CD14-positive monocyte (primary cell): Measurements from ENCODE around the gene EXT2. TPM values are rescaled to one million over a fixed set of nuclear protein-coding genes. Genes with fewer than 3 reads are reported as not detected.

Experiments
- DNase-seq, 3 donors: peaks; one replicate each; pipeline ENCODE4 v3.0.0-alpha.2; 2011 to 2022
- H2AFZ ChIP-seq: 2 replicates; pipeline ENCODE4 v1.6.0; 2012; ENCODE audit warnings: mild to moderate bottlenecking, low read depth, low read length, inconsistent platforms; ENCODE audit not compliant: insufficient read depth, poor library complexity, severe bottlenecking
- H3K27ac ChIP-seq, 2 donors: 1 replicate in 1 of 2; 2 replicates in 1 of 2; pipeline ENCODE4 v1.5.1; 2012 to 2013; ENCODE audit warnings: low read length in 2 of 2, control low read depth in 1 of 2, inconsistent platforms in 1 of 2, low read depth in 1 of 2, mild to moderate bottlenecking in 1 of 2
- H3K27me3 ChIP-seq, 2 donors: one replicate each; pipeline versions ENCODE4 v1.6.0 to v1.6.1; 2011 to 2013; ENCODE audit warnings: low read length in 2 of 2; ENCODE audit not compliant: control insufficient read depth in 2 of 2, insufficient read depth in 2 of 2
- H3K36me3 ChIP-seq, 2 donors: replicated peaks in 1 of 2; 1 replicate in 1 of 2; 2 replicates in 1 of 2; pipeline versions ENCODE4 v1.5.1 to v1.6.1; 2012 to 2013; ENCODE audit warnings: low read length in 2 of 2, control low read depth in 1 of 2, inconsistent platforms in 1 of 2, mild to moderate bottlenecking in 1 of 2; ENCODE audit not compliant: insufficient read depth in 2 of 2, control insufficient read depth in 1 of 2
- H3K4me1 ChIP-seq, 2 donors: 1 replicate in 1 of 2; 2 replicates in 1 of 2; pipeline versions ENCODE4 v1.5.1 to v1.6.1; 2012 to 2013; ENCODE audit warnings: low read length in 2 of 2, control low read depth in 1 of 2, inconsistent platforms in 1 of 2, mild to moderate bottlenecking in 1 of 2, moderate library complexity in 1 of 2; ENCODE audit not compliant: insufficient read depth in 2 of 2, control insufficient read depth in 1 of 2
- H3K4me2 ChIP-seq: replicated peaks from 2 replicates; pipeline ENCODE3; 2012; ENCODE audit warnings: low read length, moderate library complexity, mild to moderate bottlenecking; ENCODE audit not compliant: poor library complexity, severe bottlenecking; ENCODE audit errors: extremely low read depth
- H3K4me3 ChIP-seq, 3 experiments: fragments of 200-600 bp in 1 of 3; sonication (generic) in 1 of 3; replicated peaks in 1 of 3; 1 replicate in 2 of 3; 2 replicates in 1 of 3; pipeline ENCODE4 v1.5.1; 2011 to 2013; ENCODE audit warnings: low read length in 3 of 3, mild to moderate bottlenecking in 3 of 3, control low read depth in 2 of 3, low read depth in 2 of 3, inconsistent platforms in 1 of 3, moderate library complexity in 1 of 3
- H3K79me2 ChIP-seq: 2 replicates; pipeline ENCODE4 v1.6.0; 2012; ENCODE audit warnings: mild to moderate bottlenecking, control low read depth, inconsistent platforms, low read length, moderate library complexity; ENCODE audit not compliant: insufficient read depth
- H3K9ac ChIP-seq: 2 replicates; pipeline ENCODE4 v1.6.0; 2017; ENCODE audit warnings: low read length, mild to moderate bottlenecking; ENCODE audit not compliant: insufficient read depth, poor library complexity, severe bottlenecking
- H3K9me3 ChIP-seq, 2 donors: replicated peaks in 1 of 2; 1 replicate in 1 of 2; 2 replicates in 1 of 2; pipeline versions ENCODE4 v1.5.1 to v1.6.1; 2012 to 2013; ENCODE audit warnings: low read length in 2 of 2, control low read depth in 1 of 2; ENCODE audit not compliant: control insufficient read depth in 1 of 2, insufficient read depth in 1 of 2
- H4K20me1 ChIP-seq: 2 replicates; pipeline ENCODE4 v1.6.0; 2012; ENCODE audit warnings: mild to moderate bottlenecking, low read length, control low read depth, moderate library complexity; ENCODE audit not compliant: insufficient read depth
- H3K27ac Mint-ChIP-seq, 7 donors: one replicate each; pipeline ENCODE4 v1.8.0; 2020; ENCODE audit warnings: mild to moderate bottlenecking in 7 of 7, mixed read lengths in 7 of 7, moderate library complexity in 6 of 7, inconsistent platforms in 2 of 7
- H3K27me3 Mint-ChIP-seq, 3 donors: one replicate each; pipeline ENCODE4 v1.8.0; 2021 to 2022; ENCODE audit warnings: low read depth in 3 of 3, mild to moderate bottlenecking in 3 of 3, mixed read lengths in 3 of 3, moderate library complexity in 3 of 3, inconsistent platforms in 1 of 3
- H3K36me3 Mint-ChIP-seq, 2 donors: one replicate each; pipeline ENCODE4 v1.8.0; 2020; ENCODE audit warnings: mixed read lengths in 2 of 2, inconsistent platforms in 1 of 2, mild to moderate bottlenecking in 1 of 2
- H3K4me1 Mint-ChIP-seq: one replicate; pipeline ENCODE4 v1.8.0; 2020; ENCODE audit warnings: mild to moderate bottlenecking, mixed read lengths
- H3K4me3 Mint-ChIP-seq, 2 donors: one replicate each; pipeline ENCODE4 v1.8.0; 2020; ENCODE audit warnings: mild to moderate bottlenecking in 2 of 2, mixed read lengths in 2 of 2, moderate library complexity in 1 of 2
- H3K9me3 Mint-ChIP-seq, 7 donors: one replicate each; pipeline ENCODE4 v1.8.0; 2020 to 2022; ENCODE audit warnings: mixed read lengths in 7 of 7, mild to moderate bottlenecking in 6 of 7, moderate library complexity in 6 of 7, inconsistent platforms in 2 of 7
- CTCF ChIP-seq: fragments of 200-600 bp; IDR thresholded peaks from one replicate; pipeline ENCODE4 v1.8.0; 2022; ENCODE audit warnings: antibody characterized with exemption, mild to moderate bottlenecking
- WGBS: methylation state at CpG from one replicate; pipeline ENCODE4 v1.1.5; 2013; ENCODE audit warnings: missing lambda C conversion rate; ENCODE audit not compliant: insufficient coverage; 5-methylcytosine and 5-hydroxymethylcytosine counted together
- intact Hi-C, 2 donors: fragments of 100-400 bp; cut with micrococcal nuclease; formaldehyde crosslinking; loops; one replicate each; pipeline versions ENCODE4 v1.15.0 to v1.15.1; 2023
- polyA plus RNA-seq, 3 donors: library from polyadenylated mRNA; depleted of rRNA in 1 of 3; unstranded in 2 of 3; stranded (reverse) in 1 of 3; fragments of 300-500 nt in 2 of 3; fragments of >200 nt in 1 of 3; fragmentation: Illumina TruSeq in 2 of 3; gene quantifications; 1 replicate in 2 of 3; 2 replicates in 1 of 3; pipeline ENCODE4 v1.2.3, GENCODE V29; 2012 to 2021

Gene EXT2
- polyA plus RNA-seq, 3 donors, result 17.2 to 41.1 (median 34.2) TPM

GRCh38 chr11:44162004-44162403 lies 66.5 kb downstream of the EXT2 start:
- no peaks in the 10 kb centered on the region for H3K27me3 Mint-ChIP-seq
- peaks cover 2 to 11% of the 10 kb centered on the region in 2 donors for H3K36me3 ChIP-seq
- H3K9me3 ChIP-seq, result peaks cover 11 to 12% of the 10 kb centered on the region in 2 donors
- H3K9me3 Mint-ChIP-seq, result peaks cover 1 to 16% (median 5%) of the 10 kb centered on the region in 7 donors
- no peak overlapping the region for H2AFZ ChIP-seq
- no peak for DNase-seq
- no peak overlapping the region for H3K4me3 ChIP-seq
- no peak overlapping the region for H3K9ac ChIP-seq
- H4K20me1 ChIP-seq, result no peaks in the 10 kb centered on the region
- H3K4me1 ChIP-seq, result no peaks in the 10 kb centered on the region
- TF ChIP-seq CTCF, result no peak
- H3K36me3 Mint-ChIP-seq, result peaks cover 4 to 13% of the 10 kb centered on the region in 2 donors
- H3K27ac Mint-ChIP-seq, result no peak overlapping the region
- H3K27ac ChIP-seq, result no peak overlapping the region
- 80% methylated on average over 1 of the region's 1 CpG for WGBS
- H3K79me2 ChIP-seq, result no peaks in the 10 kb centered on the region
- no peak overlapping the region for H3K4me2 ChIP-seq
- intact Hi-C loops, result no loop called here
- no peaks in the 10 kb centered on the region for H3K27me3 ChIP-seq
- H3K4me3 Mint-ChIP-seq, result no peak overlapping the region
- peaks cover 4% of the 10 kb centered on the region for H3K4me1 Mint-ChIP-seq

- intact Hi-C loops, result no loop called here
- no peak overlapping the region for H3K27ac ChIP-seq
- no peak overlapping the region for H2AFZ ChIP-seq
- WGBS, result no CpG with 5 or more reads among the region's 2 CpGs
- H3K4me2 ChIP-seq, result no peak overlapping the region
- no peak for DNase-seq
- peaks cover 4 to 5% of the 10 kb centered on the region in 2 donors for H3K9me3 ChIP-seq
- no peaks in the 10 kb centered on the region for H3K27me3 ChIP-seq
- H3K4me1 ChIP-seq, result no peaks in the 10 kb centered on the region
- H3K4me1 Mint-ChIP-seq, result peaks cover 4% of the 10 kb centered on the region
- no peak overlapping the region for H3K4me3 ChIP-seq
- no peaks in the 10 kb centered on the region for H4K20me1 ChIP-seq
- H3K9ac ChIP-seq, result no peak overlapping the region
- peaks cover 0 to 5% of the 10 kb centered on the region in 2 donors for H3K36me3 ChIP-seq
- H3K9me3 Mint-ChIP-seq, result peaks cover 0 to 11% (median 1%) of the 10 kb centered on the region in 7 donors
- H3K27ac Mint-ChIP-seq, result no peak overlapping the region
- TF ChIP-seq CTCF, result no peak
- H3K36me3 Mint-ChIP-seq, result peaks cover 4 to 9% of the 10 kb centered on the region in 2 donors
- no peak overlapping the region for H3K4me3 Mint-ChIP-seq
- H3K79me2 ChIP-seq, result no peaks in the 10 kb centered on the region
- H3K27me3 Mint-ChIP-seq, result no peaks in the 10 kb centered on the region
Measured at GRCh38 chr11:44162662-44163061, 67.2 kb downstream of the EXT2 start.
